Measurements from ENCODE around the gene TMC6. TPM values are rescaled to one million over a fixed set of nuclear protein-coding genes. Genes with fewer than 3 reads are reported as not detected.
A peak's percentile ranks its signal among the peaks of the same experiment; 100 is the strongest.

The TMC6 gene
- total and polyA plus RNA-seq, 2 of the 13 experiments (the other 11 are each of a cell fraction or from before 2014, with no cell fraction given) = 48.4 to 99.1 TPM

DNA sequence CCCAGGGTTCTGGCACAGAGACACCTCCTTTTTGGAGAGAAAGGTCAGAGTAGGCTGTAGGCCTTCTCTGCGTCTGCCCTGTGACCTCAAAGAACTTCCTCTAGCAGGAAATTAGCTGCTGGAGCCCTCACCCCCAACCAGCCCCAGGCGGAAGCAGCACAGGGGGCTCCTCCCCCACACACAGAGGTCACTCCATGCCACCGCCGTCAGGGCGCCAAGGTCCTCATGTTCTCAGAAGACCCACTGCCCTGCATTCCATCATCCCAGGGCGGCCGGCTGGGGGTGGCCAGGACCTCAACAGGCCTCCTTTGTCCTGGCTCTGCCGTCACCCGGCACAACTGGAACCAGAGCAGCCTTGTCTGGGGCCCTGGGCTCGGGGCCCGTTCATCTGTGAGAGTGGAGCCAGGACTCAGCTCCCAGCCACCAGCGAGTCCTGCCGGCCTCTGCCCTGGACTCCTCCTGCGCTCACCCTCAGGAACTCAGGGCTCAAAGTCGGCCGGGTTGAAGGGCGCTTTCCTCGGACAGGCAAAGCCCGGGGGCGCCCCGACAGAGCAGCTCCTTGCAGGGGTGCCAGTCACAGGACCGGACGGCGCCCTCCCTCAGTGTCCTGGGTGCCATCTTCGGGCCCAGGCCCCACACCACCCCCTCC, 1.2 kb downstream of the TMC6 start (continued):
- TF ChIP-seq, protein P1, sequence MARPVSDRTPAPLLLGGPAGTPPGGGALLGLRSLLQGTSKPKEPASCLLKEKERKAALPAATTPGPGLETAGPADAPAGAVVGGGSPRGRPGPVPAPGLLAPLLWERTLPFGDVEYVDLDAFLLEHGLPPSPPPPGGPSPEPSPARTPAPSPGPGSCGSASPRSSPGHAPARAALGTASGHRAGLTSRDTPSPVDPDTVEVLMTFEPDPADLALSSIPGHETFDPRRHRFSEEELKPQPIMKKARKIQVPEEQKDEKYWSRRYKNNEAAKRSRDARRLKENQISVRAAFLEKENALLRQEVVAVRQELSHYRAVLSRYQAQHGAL (CRISPR knock-in tag; IDR thresholded peaks at IDR 0.05; ENCODE audit: not compliant biosample characterization) = no peak
- TF ChIP-seq, protein P2, sequence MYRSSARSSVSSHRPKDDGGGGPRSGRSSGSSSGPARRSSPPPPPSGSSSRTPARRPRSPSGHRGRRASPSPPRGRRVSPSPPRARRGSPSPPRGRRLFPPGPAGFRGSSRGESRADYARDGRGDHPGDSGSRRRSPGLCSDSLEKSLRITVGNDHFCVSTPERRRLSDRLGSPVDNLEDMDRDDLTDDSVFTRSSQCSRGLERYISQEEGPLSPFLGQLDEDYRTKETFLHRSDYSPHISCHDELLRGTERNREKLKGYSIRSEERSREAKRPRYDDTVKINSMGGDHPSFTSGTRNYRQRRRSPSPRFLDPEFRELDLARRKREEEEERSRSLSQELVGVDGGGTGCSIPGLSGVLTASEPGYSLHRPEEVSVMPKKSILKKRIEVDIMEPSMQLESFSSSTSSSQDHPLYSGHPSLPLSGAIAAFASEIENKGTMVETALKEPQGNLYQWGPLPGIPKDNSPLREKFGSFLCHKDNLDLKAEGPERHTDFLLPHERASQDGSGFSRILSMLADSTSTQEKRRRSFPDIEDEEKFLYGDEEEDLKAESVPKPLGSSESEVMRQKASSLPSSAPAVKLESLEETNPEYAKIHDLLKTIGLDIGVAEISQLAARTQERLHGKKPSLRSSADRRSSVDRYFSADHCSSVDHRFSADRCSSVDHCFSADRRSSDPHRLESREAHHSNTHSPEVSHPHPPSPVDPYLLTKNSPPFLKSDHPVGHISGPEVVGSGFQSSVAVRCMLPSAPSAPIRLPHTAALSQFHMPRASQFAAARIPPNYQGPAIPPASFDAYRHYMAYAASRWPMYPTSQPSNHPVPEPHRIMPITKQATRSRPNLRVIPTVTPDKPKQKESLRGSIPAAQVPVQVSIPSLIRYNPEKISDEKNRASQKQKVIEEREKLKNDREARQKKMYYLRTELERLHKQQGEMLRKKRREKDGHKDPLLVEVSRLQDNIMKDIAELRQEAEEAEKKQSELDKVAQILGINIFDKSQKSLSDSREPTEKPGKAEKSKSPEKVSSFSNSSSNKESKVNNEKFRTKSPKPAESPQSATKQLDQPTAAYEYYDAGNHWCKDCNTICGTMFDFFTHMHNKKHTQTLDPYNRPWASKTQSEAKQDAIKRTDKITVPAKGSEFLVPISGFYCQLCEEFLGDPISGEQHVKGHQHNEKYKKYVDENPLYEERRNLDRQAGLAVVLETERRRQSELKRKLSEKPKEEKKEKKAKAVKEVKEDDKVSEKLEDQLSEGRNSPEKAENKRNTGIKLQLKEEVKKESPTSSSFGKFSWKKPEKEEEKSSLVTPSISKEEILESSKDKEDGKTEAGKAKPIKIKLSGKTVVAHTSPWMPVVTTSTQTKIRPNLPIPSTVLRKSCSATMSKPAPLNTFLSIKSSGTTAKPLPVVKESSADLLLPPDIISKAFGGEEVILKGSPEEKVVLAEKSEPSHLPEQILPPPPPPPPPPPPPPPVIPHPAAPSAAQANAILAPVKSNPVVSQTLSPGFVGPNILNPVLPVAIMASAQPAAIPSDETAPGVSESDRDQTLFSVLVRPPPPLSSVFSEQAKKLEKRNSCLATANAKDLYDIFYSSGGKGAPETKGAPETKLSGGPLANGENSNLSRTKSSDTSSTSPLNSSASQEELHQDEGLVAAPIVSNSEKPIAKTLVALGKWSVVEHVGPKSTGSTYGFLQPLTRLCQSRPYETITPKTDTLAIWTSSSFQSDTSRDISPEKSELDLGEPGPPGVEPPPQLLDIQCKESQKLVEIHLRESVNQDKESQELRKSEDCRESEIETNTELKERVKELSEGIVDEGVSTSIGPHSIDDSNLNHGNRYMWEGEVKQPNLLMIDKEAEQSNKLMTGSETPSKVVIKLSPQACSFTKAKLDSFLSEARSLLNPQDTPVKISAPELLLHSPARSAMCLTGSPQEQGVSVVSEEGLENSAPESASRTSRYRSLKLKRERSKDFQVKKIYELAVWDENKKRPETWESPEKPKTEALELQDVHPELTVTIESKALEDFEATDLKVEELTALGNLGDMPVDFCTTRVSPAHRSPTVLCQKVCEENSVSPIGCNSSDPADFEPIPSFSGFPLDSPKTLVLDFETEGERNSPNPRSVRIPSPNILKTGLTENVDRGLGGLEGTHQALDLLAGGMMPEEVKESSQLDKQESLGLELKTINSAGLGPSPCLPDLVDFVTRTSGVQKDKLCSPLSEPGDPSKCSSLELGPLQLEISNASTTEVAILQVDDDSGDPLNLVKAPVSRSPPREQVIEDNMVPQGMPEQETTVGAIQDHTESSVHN (CRISPR knock-in tag; IDR thresholded peaks at IDR 0.05) = peak; percentile 39; the same call in 1 of the 2 replicates
- TF ChIP-seq NR2F6 (IDR thresholded peaks at IDR 0.05) = peak; percentile 95
- peak; percentile 97 for TF ChIP-seq NR2F6 (CRISPR knock-in tag; IDR thresholded peaks at IDR 0.05)
- TF ChIP-seq, protein P3, sequence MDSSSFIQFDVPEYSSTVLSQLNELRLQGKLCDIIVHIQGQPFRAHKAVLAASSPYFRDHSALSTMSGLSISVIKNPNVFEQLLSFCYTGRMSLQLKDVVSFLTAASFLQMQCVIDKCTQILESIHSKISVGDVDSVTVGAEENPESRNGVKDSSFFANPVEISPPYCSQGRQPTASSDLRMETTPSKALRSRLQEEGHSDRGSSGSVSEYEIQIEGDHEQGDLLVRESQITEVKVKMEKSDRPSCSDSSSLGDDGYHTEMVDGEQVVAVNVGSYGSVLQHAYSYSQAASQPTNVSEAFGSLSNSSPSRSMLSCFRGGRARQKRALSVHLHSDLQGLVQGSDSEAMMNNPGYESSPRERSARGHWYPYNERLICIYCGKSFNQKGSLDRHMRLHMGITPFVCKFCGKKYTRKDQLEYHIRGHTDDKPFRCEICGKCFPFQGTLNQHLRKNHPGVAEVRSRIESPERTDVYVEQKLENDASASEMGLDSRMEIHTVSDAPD (CRISPR knock-in tag; IDR thresholded peaks at IDR 0.05) = no peak
- peak; percentile 39; the same call in 1 of the 2 replicates for TF ChIP-seq ZSCAN25 (CRISPR knock-in tag; IDR thresholded peaks at IDR 0.05)
- peak; percentile 57; the same call in 1 of the 2 replicates for TF ChIP-seq TSC22D2 (CRISPR knock-in tag; IDR thresholded peaks at IDR 0.05; ENCODE audit: borderline replicate concordance)
- TF ChIP-seq, protein P4, sequence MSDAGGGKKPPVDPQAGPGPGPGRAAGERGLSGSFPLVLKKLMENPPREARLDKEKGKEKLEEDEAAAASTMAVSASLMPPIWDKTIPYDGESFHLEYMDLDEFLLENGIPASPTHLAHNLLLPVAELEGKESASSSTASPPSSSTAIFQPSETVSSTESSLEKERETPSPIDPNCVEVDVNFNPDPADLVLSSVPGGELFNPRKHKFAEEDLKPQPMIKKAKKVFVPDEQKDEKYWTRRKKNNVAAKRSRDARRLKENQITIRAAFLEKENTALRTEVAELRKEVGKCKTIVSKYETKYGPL (CRISPR knock-in tag; IDR thresholded peaks at IDR 0.05) = no peak
- no peak for TF ChIP-seq ZNF75D (CRISPR knock-in tag; IDR thresholded peaks at IDR 0.05; ENCODE audit: borderline replicate concordance)
- TF ChIP-seq SETDB1 (CRISPR knock-in tag; IDR thresholded peaks at IDR 0.05; ENCODE audit: borderline replicate concordance) = no peak
- TF ChIP-seq, protein P5, sequence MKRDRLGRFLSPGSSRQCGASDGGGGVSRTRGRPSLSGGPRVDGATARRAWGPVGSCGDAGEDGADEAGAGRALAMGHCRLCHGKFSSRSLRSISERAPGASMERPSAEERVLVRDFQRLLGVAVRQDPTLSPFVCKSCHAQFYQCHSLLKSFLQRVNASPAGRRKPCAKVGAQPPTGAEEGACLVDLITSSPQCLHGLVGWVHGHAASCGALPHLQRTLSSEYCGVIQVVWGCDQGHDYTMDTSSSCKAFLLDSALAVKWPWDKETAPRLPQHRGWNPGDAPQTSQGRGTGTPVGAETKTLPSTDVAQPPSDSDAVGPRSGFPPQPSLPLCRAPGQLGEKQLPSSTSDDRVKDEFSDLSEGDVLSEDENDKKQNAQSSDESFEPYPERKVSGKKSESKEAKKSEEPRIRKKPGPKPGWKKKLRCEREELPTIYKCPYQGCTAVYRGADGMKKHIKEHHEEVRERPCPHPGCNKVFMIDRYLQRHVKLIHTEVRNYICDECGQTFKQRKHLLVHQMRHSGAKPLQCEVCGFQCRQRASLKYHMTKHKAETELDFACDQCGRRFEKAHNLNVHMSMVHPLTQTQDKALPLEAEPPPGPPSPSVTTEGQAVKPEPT (CRISPR knock-in tag; IDR thresholded peaks at IDR 0.05; ENCODE audit: low read depth) = 0 out of 2 replicates have a peak, but pooled peaks have one; percentile 46
- peak; percentile 91; the same call in 1 of the 2 replicates for TF ChIP-seq MYC (CRISPR knock-in tag; IDR thresholded peaks at IDR 0.05; ENCODE audit: borderline replicate concordance)
- TF ChIP-seq TMF1 (CRISPR knock-in tag; IDR thresholded peaks at IDR 0.05; ENCODE audit: low read depth) = peak; percentile 31; the same call in 1 of the 2 replicates
- TF ChIP-seq AHR (CRISPR knock-in tag; IDR thresholded peaks at IDR 0.05) = no peak; the same call in 1 of the 2 replicates

Data from HepG2 (cell line).